GM12801 (cell line): ENCODE measurements around the gene EEF2.

ENCODE experiments used
- CTCF ChIP-seq: IDR thresholded peaks from one replicate; pipeline ENCODE4 v1.5.1; 2011; ENCODE audit warnings: control low read depth; ENCODE audit not compliant: insufficient read length; ENCODE audit errors: extremely low read depth

EEF2 gene

GRCh38 chr19:4018775-4019504 is 33.7 kb upstream of the EEF2 start:
- TF ChIP-seq CTCF: no peak

GRCh38 chr19:4018140-4018613 is 32.9 kb upstream of the EEF2 start:
- TF ChIP-seq CTCF: no peak

GRCh38 chr19:4016903-4017638 is 31.8 kb upstream of the EEF2 start:
- TF ChIP-seq CTCF: no peak

GRCh38 chr19:4016486-4016885 is 31.2 kb upstream of the EEF2 start:
- no peak for TF ChIP-seq CTCF

GRCh38 chr19:4015705-4016402 is 30.6 kb upstream of the EEF2 start:
- TF ChIP-seq CTCF: no peak

GRCh38 chr19:4014541-4015491 is 29.6 kb upstream of the EEF2 start:
- TF ChIP-seq CTCF: no peak
